Ramos (cell line): ENCODE data around the gene CXCL8.

Experiments used
- in situ Hi-C: fragments of 300-500 bp; cut with MboI; formaldehyde crosslinking; loops from one replicate; pipeline ENCODE4 v1.14.3; 2022; ENCODE audit warnings: low sequenced_read_pairs; ENCODE audit not compliant: unreplicated experiment

The CXCL8 gene

DNA sequence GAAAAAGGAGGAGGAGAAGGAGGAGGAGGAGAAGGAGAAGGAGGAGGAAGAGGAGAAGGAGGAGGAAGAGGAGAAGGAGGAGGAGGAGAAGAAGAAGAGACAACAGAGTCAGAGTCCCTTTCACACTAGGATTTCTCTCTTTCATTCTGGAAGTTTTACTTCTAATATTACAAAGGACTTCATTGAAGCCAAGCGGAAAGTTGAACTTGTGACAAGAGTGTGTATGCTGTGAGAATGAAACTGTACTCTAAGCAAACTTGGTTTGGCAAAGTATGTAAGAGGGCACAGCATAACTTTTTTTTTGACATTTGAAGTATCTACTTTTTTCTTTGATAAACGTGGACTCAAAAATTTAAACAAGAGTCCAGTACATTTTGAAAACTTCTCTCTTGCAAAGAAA, 48.0 kb downstream of the CXCL8 start:
- in situ Hi-C loops: no loop called here
